ENCODE results near the gene PPP1R15B. TPM values are rescaled to one million over a fixed set of nuclear protein-coding genes. Genes with fewer than 3 reads are reported as not detected.
A peak's percentile ranks its signal among the peaks of the same experiment; 100 is the strongest.

PPP1R15B gene
- total and polyA plus RNA-seq, 2 of the 4 experiments (the other 2 are of a cell fraction) = 14.9 to 15.0 TPM

DNA sequence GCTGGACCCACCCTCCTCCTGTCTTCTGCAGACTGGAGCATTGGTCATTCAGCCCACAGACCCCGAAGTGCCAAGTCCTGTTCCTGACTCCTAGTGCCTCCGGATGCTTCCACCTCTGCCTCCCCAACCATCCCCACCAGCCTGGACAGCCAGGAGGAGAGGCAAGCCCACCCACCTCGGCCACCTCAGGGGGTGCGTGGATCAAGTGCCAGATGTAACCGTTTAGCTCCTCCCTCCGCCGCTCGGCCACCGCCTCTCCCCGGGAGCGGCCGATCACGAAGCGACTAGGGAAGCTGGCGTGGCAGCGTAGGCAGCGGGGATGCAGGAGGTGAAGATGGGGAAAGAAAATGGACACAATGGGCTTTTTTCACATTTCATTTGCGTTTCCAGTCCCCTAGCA lies 18.1 kb upstream of the PPP1R15B start:
- 0 out of 4 replicates have a peak, but pooled peaks cover 0 to 3% of the 10 kb centered on the region in 2 experiments for H3K79me1 ChIP-seq (ENCODE audit: low read depth in 1 of 2, low read length in 2 of 2)
- no peak overlapping the region for H2BK5ac ChIP-seq (ENCODE audit: low read depth, low read length, poor library complexity, severe bottlenecking)
- intact Hi-C loops (cut with micrococcal nuclease) (no loop called here), in situ Hi-C loops (cut with MboI; ENCODE audit: low sequenced_read_pairs) (no loop called here), dilution Hi-C loops (cut with HindIII; ENCODE audit: low sequenced_read_pairs, unreplicated experiment) (no loop called here)
- H3K27ac ChIP-seq (ENCODE audit: insufficient read depth, low read length) = no peak overlapping the region
- H2BK120ac ChIP-seq (ENCODE audit: low read depth, low read length) = no peak overlapping the region
- 76% methylated on average over 8 of the region's 18 CpGs; no CpG with 5 or more reads in 1 of the 2 experiments for WGBS, 2 experiments (ENCODE audit: extremely low coverage in 2 of 2, insufficient read length in 1 of 2)
- H2BK20ac ChIP-seq (ENCODE audit: low read depth, low read length) = no peak overlapping the region
- no peaks in the 10 kb centered on the region for H3K9me3 ChIP-seq (ENCODE audit: control insufficient read depth, insufficient read depth, low read length)
- peaks cover 7% of the 10 kb centered on the region for H3K9me1 ChIP-seq (ENCODE audit: insufficient read depth, low read length)
- no peak overlapping the region for H3K4ac ChIP-seq (ENCODE audit: low read depth, low read length)
- no peak overlapping the region for H4K8ac ChIP-seq (ENCODE audit: low read depth in 2 of 2, low read length in 2 of 2)
- H3K9ac ChIP-seq (ENCODE audit: low read depth, low read length) = no peak overlapping the region
- H2AFZ ChIP-seq (replicated peaks; ENCODE audit: low read length, poor library complexity) = peak overlapping the region; percentile 26
- no peak overlapping the region for H3K18ac ChIP-seq (ENCODE audit: low read depth, low read length)
- no peak overlapping the region for H3K4me3 ChIP-seq (ENCODE audit: insufficient read depth, low read depth, low read length)
- no peak overlapping the region for H3K56ac ChIP-seq (ENCODE audit: extremely low read depth, insufficient read depth, low read length)
- H2AK5ac ChIP-seq (ENCODE audit: low read depth, low read length) = no peak overlapping the region
- no peak for DNase-seq
- no peak overlapping the region for H3K23ac ChIP-seq (ENCODE audit: low read depth, low read length)
- no peak overlapping the region for H2BK15ac ChIP-seq (ENCODE audit: low read depth, low read length)
- H2AK9ac ChIP-seq (replicated peaks; ENCODE audit: low read depth, low read length, poor library complexity) = peak overlapping the region; percentile 58
- no TSS peak for BruUV-seq (replicated peaks)
- no peak overlapping the region for H3K4me2 ChIP-seq (ENCODE audit: low read depth, low read length)
- peaks cover 21% of the 10 kb centered on the region for H3K36me3 ChIP-seq (ENCODE audit: control insufficient read depth, insufficient read depth, low read length)
- TF ChIP-seq FOS (IDR thresholded peaks at IDR 0.05; ENCODE audit: low read depth, low read length) (no peak), MAZ (IDR thresholded peaks at IDR 0.05; ENCODE audit: borderline replicate concordance, low read depth, low read length) (no peak), SMC3 (IDR thresholded peaks at IDR 0.05; ENCODE audit: low read depth, low read length) (no peak), RFX5 (IDR thresholded peaks at IDR 0.05; ENCODE audit: low read depth, low read length) (no peak), RAD21 (IDR thresholded peaks at IDR 0.05; ENCODE audit: low read length) (no peak), MXI1 (IDR thresholded peaks at IDR 0.05; ENCODE audit: borderline replicate concordance, low read depth, low read length) (no peak), POLR2A (IDR thresholded peaks at IDR 0.05; ENCODE audit: low read depth, low read length) (no peak)
- TF ChIP-seq, protein P1, sequence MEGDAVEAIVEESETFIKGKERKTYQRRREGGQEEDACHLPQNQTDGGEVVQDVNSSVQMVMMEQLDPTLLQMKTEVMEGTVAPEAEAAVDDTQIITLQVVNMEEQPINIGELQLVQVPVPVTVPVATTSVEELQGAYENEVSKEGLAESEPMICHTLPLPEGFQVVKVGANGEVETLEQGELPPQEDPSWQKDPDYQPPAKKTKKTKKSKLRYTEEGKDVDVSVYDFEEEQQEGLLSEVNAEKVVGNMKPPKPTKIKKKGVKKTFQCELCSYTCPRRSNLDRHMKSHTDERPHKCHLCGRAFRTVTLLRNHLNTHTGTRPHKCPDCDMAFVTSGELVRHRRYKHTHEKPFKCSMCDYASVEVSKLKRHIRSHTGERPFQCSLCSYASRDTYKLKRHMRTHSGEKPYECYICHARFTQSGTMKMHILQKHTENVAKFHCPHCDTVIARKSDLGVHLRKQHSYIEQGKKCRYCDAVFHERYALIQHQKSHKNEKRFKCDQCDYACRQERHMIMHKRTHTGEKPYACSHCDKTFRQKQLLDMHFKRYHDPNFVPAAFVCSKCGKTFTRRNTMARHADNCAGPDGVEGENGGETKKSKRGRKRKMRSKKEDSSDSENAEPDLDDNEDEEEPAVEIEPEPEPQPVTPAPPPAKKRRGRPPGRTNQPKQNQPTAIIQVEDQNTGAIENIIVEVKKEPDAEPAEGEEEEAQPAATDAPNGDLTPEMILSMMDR (conservative IDR thresholded peaks at IDR 0.05; ENCODE audit: low read depth, low read length) = no peak
- peaks cover 2% of the 10 kb centered on the region; the same call in 1 of the 2 replicates for H3K4me1 ChIP-seq (ENCODE audit: control insufficient read depth, insufficient read depth, low read length)
- H4K91ac ChIP-seq (ENCODE audit: insufficient read depth, low read depth, low read length) = no peak overlapping the region
- CTCF ChIA-PET = interaction anchor here (2.1 kb wide), 1 partner anchor 64 kb away, joined by 17 read pairs; the partner anchor contains the start of gene PIK3C2B
- H4K20me1 ChIP-seq (ENCODE audit: insufficient read depth, low read length) = no peaks in the 10 kb centered on the region
- ATAC-seq (ENCODE audit: low read depth) = no peak
- H4K5ac ChIP-seq (ENCODE audit: low read depth, low read length) = no peak overlapping the region
- POLR2A ChIA-PET (ENCODE audit: unreplicated experiment) = no interaction called here
- no peaks in the 10 kb centered on the region for H3K27me3 ChIP-seq (ENCODE audit: control insufficient read depth, insufficient read depth, low read length)
- no peak overlapping the region for H3K14ac ChIP-seq (replicated peaks; ENCODE audit: low read depth, low read length)
